Measurements from ENCODE around the gene PRKG2.

The PRKG2 gene

GRCh38 chr4:81215931-81216330 is 909 bp upstream of the PRKG2 start:
- no peak for DNase-seq (ENCODE audit: low read depth)

DNA sequence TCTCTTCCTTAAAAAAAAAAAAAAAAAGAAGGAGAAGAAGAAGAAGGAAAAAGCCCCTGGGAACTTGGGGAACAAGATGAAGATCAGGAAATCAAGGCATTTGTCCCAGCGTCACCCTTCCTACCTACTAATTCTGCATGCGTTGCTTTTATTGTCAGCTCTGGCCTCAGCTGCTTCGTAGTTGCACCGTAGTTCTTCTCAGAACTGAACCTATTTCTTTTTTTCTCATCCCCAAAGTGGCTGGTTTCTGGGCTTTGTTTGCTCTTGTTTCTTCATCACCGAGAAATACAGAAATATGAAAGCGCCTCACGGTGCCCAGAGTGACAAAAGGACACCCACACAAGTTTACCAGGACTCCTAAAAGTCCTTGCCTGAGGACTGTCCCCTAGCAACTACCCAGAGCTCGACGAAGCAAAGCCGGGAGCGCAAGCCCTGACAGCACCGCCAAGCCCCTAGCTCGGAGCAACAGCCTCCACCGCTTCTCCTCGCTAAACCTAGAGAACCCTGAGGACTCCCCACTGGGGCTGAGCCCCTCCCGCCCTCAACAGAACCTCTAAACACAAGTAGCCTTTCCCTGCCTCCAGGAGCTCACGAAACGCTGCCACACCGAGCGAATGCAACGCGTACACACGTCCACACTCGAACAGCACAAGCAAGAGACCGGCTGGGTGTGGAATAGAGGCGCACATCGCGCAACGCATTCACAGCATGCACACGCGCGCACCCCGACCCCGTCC is 710 bp downstream of the PRKG2 start:
- DNase-seq (ENCODE audit: low read depth), result no peak

DNA sequence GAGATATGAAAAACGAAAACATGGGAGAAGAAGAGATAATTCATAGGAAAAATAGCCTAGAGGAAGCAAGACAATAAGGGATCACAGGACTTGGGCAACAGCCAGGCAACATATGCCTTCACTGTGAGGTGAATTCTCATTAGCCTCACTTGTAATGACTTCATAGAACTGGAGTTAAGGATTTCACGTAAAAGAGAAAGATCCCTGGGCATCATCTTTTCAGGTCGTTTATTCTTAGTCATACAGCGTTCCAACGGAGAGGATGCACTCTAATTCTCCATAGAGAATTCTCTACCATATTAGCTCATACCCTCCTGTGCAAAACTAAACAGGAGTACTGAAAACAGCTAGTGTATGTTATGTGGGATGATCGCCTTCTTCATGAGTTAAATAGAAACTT is 1.4 kb downstream of the PRKG2 start:
- DNase-seq (ENCODE audit: low read depth), result no peak

GRCh38 chr4:81211956-81212355 is 3.1 kb downstream of the PRKG2 start:
- peak; percentile 45 for DNase-seq (ENCODE audit: low read depth)

DNA sequence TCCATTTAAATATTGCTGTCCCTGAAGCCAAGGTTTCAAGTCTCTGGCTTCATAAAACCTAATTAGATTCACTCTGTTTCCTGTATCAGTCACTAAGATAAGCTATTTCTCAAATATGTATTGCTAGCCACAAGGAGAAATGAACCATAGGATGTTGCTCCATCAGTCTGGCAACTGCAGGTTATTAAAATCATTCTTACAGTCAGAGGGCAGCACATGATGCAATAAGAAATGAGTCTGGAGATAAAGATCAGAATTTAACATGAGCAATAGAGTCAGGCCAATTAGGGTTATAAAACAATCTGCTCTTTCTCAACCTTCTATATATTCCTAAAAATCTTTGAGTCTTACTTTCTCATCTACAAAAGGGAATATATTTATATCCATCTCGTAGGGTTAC is 7.2 kb downstream of the PRKG2 start:
- DNase-seq (ENCODE audit: low read depth), result peak; percentile 89

GRCh38 chr4:81205302-81205701 is 9.7 kb downstream of the PRKG2 start:
- DNase-seq (ENCODE audit: low read depth), result no peak

GRCh38 chr4:81204571-81204970 is 10.5 kb downstream of the PRKG2 start:
- no peak for DNase-seq (ENCODE audit: low read depth)

DNA sequence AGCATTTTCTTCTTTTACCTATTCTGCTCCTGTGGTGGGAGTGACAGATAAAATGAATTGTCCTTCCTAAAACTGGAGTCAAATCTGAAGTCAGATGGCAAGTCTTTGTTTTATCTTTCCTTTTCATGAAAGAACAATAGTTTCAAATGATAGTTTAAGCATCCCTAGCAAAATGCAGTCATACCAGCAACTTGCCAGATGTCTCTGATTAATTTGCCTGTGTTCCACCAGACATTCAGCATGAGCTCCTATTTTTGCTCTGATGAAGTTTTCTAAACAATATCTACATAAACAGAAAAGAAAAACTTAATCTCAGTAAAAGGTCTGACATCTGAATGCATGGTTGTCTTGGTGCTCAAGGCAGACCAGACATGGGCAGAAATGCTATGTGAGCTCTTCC is 15.2 kb downstream of the PRKG2 start:
- DNase-seq (ENCODE audit: low read depth), result no peak

- no peak for DNase-seq (ENCODE audit: low read depth)
These were observed 16.4 kb downstream of the PRKG2 start for GRCh38 chr4:81198609-81199008.

GRCh38 chr4:81197864-81198524 is 17.0 kb downstream of the PRKG2 start:
- no peak for DNase-seq (ENCODE audit: low read depth)

- no peak for DNase-seq (ENCODE audit: low read depth)
These were observed 18.8 kb downstream of the PRKG2 start for GRCh38 chr4:81196126-81196650.

GRCh38 chr4:81195475-81195874 is 19.5 kb downstream of the PRKG2 start:
- no peak for DNase-seq (ENCODE audit: low read depth)

DNA sequence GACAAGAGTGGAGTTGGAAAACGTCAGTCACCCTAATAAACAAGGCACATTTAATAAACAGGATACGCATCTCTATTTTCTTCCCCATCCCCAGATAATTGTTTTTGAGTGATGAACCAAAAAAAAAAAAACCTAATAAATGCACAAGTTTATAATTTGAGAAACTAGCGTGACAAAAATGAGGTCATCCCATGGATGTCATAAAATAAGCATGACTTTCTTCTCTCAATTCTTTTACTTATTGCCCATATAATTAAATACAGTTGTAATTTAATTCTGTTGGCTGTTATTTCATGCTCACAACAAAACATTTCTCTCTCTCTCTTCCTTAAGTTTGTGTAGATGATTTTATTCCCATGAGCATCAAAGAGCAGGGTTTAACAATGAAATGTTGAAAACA is 20.7 kb downstream of the PRKG2 start:
- DNase-seq (ENCODE audit: low read depth), result no peak

GRCh38 chr4:81180916-81181315 is 34.1 kb downstream of the PRKG2 start:
- no peak for DNase-seq (ENCODE audit: low read depth)

DNA sequence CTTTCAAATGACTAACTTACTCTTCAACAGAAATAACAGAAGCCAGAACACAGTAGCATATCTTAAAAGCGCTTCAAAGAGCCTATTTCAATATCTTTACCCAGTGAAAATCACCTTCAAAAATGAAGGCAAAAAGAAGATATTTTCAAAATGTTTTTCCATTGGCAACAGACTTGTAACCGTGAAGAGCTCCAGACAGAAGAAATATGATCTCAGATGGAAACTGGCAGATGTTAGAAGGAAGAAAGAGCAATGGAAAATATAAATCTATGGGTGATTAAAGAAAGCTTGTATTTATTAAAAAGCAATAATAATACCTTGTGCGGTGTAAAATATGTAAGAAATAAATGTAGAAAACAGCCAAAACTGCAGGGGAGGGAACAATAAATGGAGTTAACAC is 35.7 kb downstream of the PRKG2 start:
- DNase-seq (ENCODE audit: low read depth), result no peak

GRCh38 chr4:81173213-81173612 is 41.8 kb downstream of the PRKG2 start:
- DNase-seq (ENCODE audit: low read depth), result peak; percentile 62

- DNase-seq (ENCODE audit: low read depth), result peak; percentile 6
These were observed 48.4 kb downstream of the PRKG2 start for GRCh38 chr4:81166458-81167160.

DNA sequence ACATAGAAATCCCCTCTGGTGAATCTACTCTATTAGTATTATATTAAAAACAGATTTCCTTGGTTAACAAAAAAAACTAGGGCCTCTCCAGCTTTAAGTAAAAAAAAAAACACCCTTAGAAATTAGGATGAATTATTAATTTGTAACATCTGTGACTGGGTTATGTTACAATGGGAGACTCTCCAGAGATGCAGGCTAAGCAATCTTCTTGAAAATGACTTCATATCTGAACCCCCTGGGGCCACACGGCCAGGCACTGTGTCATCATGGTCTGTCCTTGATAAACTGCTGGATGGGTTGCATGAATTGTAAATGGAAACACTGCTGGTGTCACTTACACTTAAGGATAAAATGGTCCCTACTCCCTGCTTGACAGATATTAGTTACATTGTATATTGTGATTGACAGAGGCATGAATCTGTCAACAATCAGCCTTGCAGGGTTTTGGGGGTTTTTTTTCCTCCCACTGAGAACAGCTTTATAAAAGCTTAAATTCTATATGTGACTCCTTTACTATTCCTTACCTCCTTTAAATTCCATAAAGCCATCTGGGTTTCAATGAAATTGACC is 49.1 kb downstream of the PRKG2 start:
- peak; percentile 85 for DNase-seq (ENCODE audit: low read depth)

- DNase-seq (ENCODE audit: low read depth), result peak; percentile 12
These were observed 50.2 kb downstream of the PRKG2 start for GRCh38 chr4:81164623-81165416.

DNA sequence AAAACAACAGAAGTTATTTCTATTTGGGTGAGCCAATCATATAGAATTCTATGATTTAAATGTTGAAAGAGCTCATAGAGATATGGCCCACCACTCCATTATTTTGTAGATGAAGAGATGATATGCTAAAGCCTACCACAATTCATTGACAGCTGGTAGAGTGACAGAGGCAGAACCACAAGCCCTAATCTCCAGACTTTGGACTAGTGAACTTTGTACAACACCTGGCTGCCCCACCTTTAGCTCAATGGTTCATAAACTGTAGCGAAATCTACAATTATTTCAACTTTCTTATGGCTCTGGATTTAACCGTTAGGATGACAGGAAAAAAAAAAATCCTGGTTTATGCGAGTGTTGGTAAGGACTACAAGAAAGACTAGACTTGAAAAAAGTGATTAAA is 50.9 kb downstream of the PRKG2 start:
- no peak for DNase-seq (ENCODE audit: low read depth)

DNA sequence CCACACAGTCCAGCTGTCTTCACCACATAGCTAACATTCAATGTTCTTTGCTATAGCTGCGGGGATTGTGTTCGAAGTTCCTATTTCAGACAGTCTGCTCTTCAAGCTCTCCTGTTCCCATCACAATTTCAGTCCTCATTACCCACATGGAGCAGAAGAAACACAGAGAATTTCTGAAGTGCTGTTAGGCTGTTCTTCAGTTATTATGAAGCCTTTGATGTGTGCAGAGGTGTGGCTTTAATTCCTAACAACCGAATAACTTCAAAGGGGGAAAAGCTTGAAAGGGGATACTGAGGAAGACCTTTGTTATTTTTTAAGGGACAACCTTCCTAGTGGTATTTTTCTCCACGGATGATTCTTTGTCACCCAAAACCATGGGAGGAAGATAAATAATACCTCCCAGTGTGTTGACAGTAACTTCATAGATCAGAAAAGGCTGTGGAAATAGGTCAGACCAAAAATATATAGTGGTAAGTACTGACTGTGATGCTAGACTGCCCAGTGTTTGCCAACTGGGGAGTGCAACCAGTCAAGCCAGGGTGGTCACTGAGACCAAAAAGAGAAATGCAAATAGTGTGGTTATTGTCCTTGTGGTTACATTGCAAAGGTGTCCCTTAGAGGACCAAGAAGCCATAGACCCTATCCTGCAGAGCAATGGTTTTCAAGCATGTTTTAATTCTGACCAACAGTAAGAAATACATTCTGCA is 52.1 kb downstream of the PRKG2 start:
- DNase-seq (ENCODE audit: low read depth), result no peak

Data from fibroblast of gingiva (primary cell).